ENCODE measurements around the gene BAG5. TPM values are rescaled to one million over a fixed set of nuclear protein-coding genes. Genes with fewer than 3 reads are reported as not detected.
A peak's percentile ranks its signal among the peaks of the same experiment; 100 is the strongest.

BAG5 gene
- total RNA-seq, 1 experiment from 2014 or later, result 29.2 TPM

DNA sequence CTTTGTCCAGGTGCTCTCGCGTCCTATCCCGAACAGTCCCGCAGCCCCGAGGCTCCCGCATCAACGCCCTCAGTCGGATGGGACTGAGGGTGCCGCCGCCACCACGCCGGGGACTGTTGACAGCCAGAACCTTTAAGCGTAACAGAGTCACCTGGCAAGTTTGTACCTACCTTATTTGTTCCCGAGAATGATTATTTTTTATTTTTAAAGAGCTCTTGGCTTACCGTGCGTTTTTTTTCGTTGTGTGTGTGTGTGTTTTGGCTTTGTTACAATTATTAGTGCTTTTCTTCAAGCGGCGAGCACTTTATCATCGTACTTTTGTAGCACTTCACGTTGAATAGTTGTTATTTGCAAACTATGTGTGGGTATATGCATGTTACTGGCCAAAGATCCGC lies 766 bp upstream of the BAG5 start:
- Mint-ChIP-seq H3K36me3 (peaks cover 22% of the 10 kb centered on the region), H3K4me1 (peaks cover 32% of the 10 kb centered on the region), H3K27me3 (ENCODE audit: low read depth) (no peaks in the 10 kb centered on the region), H3K27ac (peak overlapping the region; percentile 87), H3K9me3 (no peaks in the 10 kb centered on the region), H3K4me3 (peak overlapping the region; percentile 97)
- POLR2A ChIA-PET, result no interaction called here
- TF ChIP-seq, protein P1, sequence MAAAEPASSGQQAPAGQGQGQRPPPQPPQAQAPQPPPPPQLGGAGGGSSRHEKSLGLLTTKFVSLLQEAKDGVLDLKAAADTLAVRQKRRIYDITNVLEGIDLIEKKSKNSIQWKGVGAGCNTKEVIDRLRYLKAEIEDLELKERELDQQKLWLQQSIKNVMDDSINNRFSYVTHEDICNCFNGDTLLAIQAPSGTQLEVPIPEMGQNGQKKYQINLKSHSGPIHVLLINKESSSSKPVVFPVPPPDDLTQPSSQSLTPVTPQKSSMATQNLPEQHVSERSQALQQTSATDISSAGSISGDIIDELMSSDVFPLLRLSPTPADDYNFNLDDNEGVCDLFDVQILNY (CRISPR knock-in tag; IDR thresholded peaks at IDR 0.05), result 0 out of 2 replicates have a peak, but pooled peaks have one; percentile 2
- no peak for TF ChIP-seq ETV6 (CRISPR knock-in tag; IDR thresholded peaks at IDR 0.05)
- CTCF ChIA-PET, result interaction anchor here (0.6 kb wide), 1 partner anchor 276 kb away, joined by 4 read pairs; no protein-coding TSS in a partner anchor
- ATAC-seq, result peak; percentile 60; the same call in 1 of the 2 replicates
- DNase-seq (ENCODE audit: low spot score), result no peak

DNA sequence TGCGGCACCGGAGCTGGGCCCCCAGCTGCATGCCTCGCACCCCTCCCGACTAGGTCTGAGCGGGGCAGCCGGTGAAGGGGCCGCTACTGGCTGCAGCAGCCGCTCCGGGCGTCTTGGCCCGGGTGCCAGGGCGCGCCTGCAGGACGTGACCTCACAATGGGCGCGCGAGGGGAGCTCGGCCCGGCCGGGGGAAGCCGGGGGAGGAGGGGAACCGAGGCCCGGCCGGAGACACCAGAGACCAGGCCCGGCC lies 353 bp downstream of the BAG5 start:
- peak overlapping the region; percentile 95 for H3K27ac Mint-ChIP-seq
- CTCF ChIA-PET, result interaction anchor here (0.8 to 2.2 kb wide), 8 partner anchors 10 to 153 kb away, joined by 3 to 15 read pairs (median 4); partner anchors contain the start of genes CKB, KLC1, XRCC3 and ZFYVE21
- DNase-seq (ENCODE audit: low spot score) (no peak), ATAC-seq (no peak; the same call in 1 of the 2 replicates)
- H3K36me3 Mint-ChIP-seq, result peaks cover 22% of the 10 kb centered on the region
- no peaks in the 10 kb centered on the region for H3K27me3 Mint-ChIP-seq (ENCODE audit: low read depth)
- peaks cover 27% of the 10 kb centered on the region for H3K4me1 Mint-ChIP-seq
- POLR2A ChIA-PET, result interaction anchor here (1.1 to 1.5 kb wide), 4 partner anchors 9 to 40 kb away, joined by 3 to 6 read pairs (median 3); partner anchors contain the start of gene CKB
- H3K9me3 Mint-ChIP-seq, result no peaks in the 10 kb centered on the region
- H3K4me3 Mint-ChIP-seq, result peak overlapping the region; percentile 98
- TF ChIP-seq, protein P2, sequence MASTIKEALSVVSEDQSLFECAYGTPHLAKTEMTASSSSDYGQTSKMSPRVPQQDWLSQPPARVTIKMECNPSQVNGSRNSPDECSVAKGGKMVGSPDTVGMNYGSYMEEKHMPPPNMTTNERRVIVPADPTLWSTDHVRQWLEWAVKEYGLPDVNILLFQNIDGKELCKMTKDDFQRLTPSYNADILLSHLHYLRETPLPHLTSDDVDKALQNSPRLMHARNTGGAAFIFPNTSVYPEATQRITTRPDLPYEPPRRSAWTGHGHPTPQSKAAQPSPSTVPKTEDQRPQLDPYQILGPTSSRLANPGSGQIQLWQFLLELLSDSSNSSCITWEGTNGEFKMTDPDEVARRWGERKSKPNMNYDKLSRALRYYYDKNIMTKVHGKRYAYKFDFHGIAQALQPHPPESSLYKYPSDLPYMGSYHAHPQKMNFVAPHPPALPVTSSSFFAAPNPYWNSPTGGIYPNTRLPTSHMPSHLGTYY (CRISPR knock-in tag; IDR thresholded peaks at IDR 0.05), result no peak
- TF ChIP-seq ZBTB21 (CRISPR knock-in tag; IDR thresholded peaks at IDR 0.05; ENCODE audit: borderline replicate concordance) (no peak), CREB1 (CRISPR knock-in tag; IDR thresholded peaks at IDR 0.05) (no peak), RORB (CRISPR knock-in tag; IDR thresholded peaks at IDR 0.05) (no peak), FOXP1 (CRISPR knock-in tag; IDR thresholded peaks at IDR 0.05; ENCODE audit: borderline replicate concordance) (no peak), ATF1 (CRISPR knock-in tag; IDR thresholded peaks at IDR 0.05) (no peak), ZNF396 (CRISPR knock-in tag; IDR thresholded peaks at IDR 0.05; ENCODE audit: borderline replicate concordance) (no peak), PRRX2 (CRISPR knock-in tag; IDR thresholded peaks at IDR 0.05) (no peak), GRHL2 (CRISPR knock-in tag; IDR thresholded peaks at IDR 0.05; ENCODE audit: insufficient replicate concordance, severe bottlenecking) (no peak), GTF2I (CRISPR knock-in tag; conservative IDR thresholded peaks at IDR 0.05) (no peak), JAZF1 (CRISPR knock-in tag; IDR thresholded peaks at IDR 0.05) (no peak)
- TF ChIP-seq, protein P3, sequence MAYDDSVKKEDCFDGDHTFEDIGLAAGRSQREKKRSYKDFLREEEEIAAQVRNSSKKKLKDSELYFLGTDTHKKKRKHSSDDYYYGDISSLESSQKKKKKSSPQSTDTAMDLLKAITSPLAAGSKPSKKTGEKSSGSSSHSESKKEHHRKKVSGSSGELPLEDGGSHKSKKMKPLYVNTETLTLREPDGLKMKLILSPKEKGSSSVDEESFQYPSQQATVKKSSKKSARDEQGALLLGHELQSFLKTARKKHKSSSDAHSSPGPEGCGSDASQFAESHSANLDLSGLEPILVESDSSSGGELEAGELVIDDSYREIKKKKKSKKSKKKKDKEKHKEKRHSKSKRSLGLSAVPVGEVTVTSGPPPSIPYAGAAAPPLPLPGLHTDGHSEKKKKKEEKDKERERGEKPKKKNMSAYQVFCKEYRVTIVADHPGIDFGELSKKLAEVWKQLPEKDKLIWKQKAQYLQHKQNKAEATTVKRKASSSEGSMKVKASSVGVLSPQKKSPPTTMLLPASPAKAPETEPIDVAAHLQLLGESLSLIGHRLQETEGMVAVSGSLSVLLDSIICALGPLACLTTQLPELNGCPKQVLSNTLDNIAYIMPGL (CRISPR knock-in tag; IDR thresholded peaks at IDR 0.05), result 0 out of 2 replicates have a peak, but pooled peaks have one; percentile 61
- TF ChIP-seq, protein P4, sequence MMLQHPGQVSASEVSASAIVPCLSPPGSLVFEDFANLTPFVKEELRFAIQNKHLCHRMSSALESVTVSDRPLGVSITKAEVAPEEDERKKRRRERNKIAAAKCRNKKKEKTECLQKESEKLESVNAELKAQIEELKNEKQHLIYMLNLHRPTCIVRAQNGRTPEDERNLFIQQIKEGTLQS (CRISPR knock-in tag; conservative IDR thresholded peaks at IDR 0.05), result no peak
- TF ChIP-seq, protein P5, sequence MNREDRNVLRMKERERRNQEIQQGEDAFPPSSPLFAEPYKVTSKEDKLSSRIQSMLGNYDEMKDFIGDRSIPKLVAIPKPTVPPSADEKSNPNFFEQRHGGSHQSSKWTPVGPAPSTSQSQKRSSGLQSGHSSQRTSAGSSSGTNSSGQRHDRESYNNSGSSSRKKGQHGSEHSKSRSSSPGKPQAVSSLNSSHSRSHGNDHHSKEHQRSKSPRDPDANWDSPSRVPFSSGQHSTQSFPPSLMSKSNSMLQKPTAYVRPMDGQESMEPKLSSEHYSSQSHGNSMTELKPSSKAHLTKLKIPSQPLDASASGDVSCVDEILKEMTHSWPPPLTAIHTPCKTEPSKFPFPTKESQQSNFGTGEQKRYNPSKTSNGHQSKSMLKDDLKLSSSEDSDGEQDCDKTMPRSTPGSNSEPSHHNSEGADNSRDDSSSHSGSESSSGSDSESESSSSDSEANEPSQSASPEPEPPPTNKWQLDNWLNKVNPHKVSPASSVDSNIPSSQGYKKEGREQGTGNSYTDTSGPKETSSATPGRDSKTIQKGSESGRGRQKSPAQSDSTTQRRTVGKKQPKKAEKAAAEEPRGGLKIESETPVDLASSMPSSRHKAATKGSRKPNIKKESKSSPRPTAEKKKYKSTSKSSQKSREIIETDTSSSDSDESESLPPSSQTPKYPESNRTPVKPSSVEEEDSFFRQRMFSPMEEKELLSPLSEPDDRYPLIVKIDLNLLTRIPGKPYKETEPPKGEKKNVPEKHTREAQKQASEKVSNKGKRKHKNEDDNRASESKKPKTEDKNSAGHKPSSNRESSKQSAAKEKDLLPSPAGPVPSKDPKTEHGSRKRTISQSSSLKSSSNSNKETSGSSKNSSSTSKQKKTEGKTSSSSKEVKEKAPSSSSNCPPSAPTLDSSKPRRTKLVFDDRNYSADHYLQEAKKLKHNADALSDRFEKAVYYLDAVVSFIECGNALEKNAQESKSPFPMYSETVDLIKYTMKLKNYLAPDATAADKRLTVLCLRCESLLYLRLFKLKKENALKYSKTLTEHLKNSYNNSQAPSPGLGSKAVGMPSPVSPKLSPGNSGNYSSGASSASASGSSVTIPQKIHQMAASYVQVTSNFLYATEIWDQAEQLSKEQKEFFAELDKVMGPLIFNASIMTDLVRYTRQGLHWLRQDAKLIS (CRISPR knock-in tag; IDR thresholded peaks at IDR 0.05; ENCODE audit: borderline replicate concordance), result no peak
- TF ChIP-seq, protein P6, sequence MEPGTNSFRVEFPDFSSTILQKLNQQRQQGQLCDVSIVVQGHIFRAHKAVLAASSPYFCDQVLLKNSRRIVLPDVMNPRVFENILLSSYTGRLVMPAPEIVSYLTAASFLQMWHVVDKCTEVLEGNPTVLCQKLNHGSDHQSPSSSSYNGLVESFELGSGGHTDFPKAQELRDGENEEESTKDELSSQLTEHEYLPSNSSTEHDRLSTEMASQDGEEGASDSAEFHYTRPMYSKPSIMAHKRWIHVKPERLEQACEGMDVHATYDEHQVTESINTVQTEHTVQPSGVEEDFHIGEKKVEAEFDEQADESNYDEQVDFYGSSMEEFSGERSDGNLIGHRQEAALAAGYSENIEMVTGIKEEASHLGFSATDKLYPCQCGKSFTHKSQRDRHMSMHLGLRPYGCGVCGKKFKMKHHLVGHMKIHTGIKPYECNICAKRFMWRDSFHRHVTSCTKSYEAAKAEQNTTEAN (CRISPR knock-in tag; IDR thresholded peaks at IDR 0.05), result no peak
- TF ChIP-seq, protein P7, sequence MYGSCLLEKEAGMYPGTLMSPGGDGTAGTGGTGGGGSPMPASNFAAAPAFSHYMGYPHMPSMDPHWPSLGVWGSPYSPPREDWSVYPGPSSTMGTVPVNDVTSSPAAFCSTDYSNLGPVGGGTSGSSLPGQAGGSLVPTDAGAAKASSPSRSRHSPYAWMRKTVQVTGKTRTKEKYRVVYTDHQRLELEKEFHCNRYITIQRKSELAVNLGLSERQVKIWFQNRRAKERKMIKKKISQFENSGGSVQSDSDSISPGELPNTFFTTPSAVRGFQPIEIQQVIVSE (CRISPR knock-in tag; IDR thresholded peaks at IDR 0.05; ENCODE audit: borderline replicate concordance), result no peak
- TF ChIP-seq, protein P8, sequence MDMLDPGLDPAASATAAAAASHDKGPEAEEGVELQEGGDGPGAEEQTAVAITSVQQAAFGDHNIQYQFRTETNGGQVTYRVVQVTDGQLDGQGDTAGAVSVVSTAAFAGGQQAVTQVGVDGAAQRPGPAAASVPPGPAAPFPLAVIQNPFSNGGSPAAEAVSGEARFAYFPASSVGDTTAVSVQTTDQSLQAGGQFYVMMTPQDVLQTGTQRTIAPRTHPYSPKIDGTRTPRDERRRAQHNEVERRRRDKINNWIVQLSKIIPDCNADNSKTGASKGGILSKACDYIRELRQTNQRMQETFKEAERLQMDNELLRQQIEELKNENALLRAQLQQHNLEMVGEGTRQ (CRISPR knock-in tag; IDR thresholded peaks at IDR 0.05), result no peak
- TF ChIP-seq, protein P9, sequence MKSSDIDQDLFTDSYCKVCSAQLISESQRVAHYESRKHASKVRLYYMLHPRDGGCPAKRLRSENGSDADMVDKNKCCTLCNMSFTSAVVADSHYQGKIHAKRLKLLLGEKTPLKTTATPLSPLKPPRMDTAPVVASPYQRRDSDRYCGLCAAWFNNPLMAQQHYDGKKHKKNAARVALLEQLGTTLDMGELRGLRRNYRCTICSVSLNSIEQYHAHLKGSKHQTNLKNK (CRISPR knock-in tag; IDR thresholded peaks at IDR 0.05), result no peak
- TF ChIP-seq, protein P10, sequence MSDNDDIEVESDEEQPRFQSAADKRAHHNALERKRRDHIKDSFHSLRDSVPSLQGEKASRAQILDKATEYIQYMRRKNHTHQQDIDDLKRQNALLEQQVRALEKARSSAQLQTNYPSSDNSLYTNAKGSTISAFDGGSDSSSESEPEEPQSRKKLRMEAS (CRISPR knock-in tag; IDR thresholded peaks at IDR 0.05), result peak; percentile 63; the same call in 1 of the 2 replicates
- TF ChIP-seq, protein P11, sequence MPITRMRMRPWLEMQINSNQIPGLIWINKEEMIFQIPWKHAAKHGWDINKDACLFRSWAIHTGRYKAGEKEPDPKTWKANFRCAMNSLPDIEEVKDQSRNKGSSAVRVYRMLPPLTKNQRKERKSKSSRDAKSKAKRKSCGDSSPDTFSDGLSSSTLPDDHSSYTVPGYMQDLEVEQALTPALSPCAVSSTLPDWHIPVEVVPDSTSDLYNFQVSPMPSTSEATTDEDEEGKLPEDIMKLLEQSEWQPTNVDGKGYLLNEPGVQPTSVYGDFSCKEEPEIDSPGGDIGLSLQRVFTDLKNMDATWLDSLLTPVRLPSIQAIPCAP (CRISPR knock-in tag; IDR thresholded peaks at IDR 0.05), result no peak

Data from WTC11 (cell line).